Keratinocyte (primary cell): Measurements from ENCODE around the gene CCR6.
"Not testable (repeated sequence)": the region's sequence is repeated elsewhere in the genome, so short reads cannot be mapped to it uniquely, and the experiment has no call there.

ENCODE experiments used
- CTCF ChIP-seq, 3 experiments: IDR thresholded peaks in 1 of 3; conservative IDR thresholded peaks in 1 of 3; optimal IDR thresholded peaks in 1 of 3; 2 replicates in 2 of 3; 3 replicates in 1 of 3; pipeline versions ENCODE3 to v1.5.1; 2011; ENCODE audit warnings: low read length in 3 of 3, mild to moderate bottlenecking in 3 of 3, moderate library complexity in 2 of 3, control low read depth in 1 of 3, inconsistent platforms in 1 of 3; ENCODE audit not compliant: insufficient read depth in 2 of 3; ENCODE audit errors: extremely low read depth in 1 of 3
- EZH2 ChIP-seq: IDR thresholded peaks from one replicate; pipeline ENCODE4 v1.6.1; 2012; ENCODE audit warnings: inconsistent platforms, mild to moderate bottlenecking, low read length, moderate library complexity

GRCh38 chr6:167181351-167181750 lies 58.5 kb downstream of the CCR6 start:
- TF ChIP-seq CTCF (optimal IDR thresholded peaks at IDR 0.05 in 1 of 3, IDR thresholded peaks at IDR 0.05 in 1 of 3, conservative IDR thresholded peaks at IDR 0.05 in 1 of 3; ENCODE audit: extremely low read depth in 1 of 3, insufficient read depth in 2 of 3, low read length in 3 of 3); EZH2: not testable (repeated sequence)
